GM21737 (cell line): ENCODE measurements around the gene RNASEL.

Experiments used
- ATAC-seq: cut with Tn5 transposase; IDR thresholded peaks from one replicate; pipeline ENCODE4 v1.9.1; 2021; ENCODE audit warnings: mild to moderate bottlenecking, moderate library complexity; ENCODE audit not compliant: unreplicated experiment

RNASEL gene

DNA sequence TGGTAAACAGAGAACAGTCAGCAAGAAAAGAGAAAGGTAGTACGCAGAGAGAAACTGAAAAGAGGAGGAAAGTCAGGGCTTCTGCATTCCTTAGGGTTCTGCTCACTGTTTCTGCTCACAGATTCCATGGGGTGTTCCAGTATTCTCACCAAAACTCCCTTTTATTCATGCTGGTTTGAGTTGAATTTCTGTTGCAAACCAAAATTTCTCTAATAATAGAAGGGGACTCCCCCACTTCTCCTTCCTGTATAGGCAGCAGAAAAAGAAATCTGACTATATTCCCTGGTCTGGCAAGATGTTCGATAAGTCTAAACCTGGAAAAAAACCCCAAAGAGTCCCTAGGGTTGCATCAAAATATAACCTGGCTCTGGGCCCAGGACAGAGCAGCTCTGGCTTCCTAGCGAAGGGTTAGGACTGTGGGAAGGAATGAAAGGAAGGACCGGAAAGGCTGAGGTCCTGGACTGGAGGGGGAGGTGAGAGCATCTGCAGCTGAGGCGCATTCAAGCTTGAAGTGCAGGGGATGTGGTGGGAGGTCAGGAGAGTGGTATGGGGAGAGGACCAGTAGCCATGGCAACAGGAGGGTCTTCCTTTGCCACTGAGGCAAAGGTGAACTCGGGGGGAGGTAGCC is 34.0 kb upstream of the RNASEL start:
- peak; percentile 51 for ATAC-seq

GRCh38 chr1:182621906-182622305 is 32.9 kb upstream of the RNASEL start:
- ATAC-seq: no peak

DNA sequence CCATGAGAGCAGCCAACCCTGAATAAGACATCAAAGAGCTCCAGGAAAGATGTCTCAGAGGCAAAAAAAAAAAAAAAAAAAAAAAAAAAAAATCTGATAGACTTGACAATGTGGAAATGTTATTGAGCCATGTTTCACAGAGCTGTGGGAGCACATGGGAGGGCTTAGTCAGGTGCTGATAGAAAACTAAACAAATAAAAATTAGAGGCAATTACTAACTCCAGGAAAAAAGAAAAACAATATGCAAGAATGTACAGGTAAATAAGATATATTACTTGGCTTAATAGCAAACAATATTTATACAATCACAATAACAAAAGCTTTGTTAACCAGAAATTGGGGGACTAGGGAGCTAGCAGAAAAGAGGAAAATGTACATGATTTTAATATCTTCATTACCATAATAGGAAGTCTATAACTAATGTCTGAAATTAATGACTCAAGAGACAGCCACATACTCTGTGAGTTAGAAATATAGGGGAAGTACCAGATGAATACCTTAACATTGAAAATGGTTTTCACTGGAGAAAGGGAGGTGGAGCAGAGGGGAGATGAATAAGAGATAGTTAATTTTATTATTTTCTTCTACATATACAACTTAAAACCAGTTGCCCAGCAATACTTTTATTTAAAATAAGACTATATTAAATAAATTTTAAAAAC is 32.0 kb upstream of the RNASEL start:
- ATAC-seq: no peak

DNA sequence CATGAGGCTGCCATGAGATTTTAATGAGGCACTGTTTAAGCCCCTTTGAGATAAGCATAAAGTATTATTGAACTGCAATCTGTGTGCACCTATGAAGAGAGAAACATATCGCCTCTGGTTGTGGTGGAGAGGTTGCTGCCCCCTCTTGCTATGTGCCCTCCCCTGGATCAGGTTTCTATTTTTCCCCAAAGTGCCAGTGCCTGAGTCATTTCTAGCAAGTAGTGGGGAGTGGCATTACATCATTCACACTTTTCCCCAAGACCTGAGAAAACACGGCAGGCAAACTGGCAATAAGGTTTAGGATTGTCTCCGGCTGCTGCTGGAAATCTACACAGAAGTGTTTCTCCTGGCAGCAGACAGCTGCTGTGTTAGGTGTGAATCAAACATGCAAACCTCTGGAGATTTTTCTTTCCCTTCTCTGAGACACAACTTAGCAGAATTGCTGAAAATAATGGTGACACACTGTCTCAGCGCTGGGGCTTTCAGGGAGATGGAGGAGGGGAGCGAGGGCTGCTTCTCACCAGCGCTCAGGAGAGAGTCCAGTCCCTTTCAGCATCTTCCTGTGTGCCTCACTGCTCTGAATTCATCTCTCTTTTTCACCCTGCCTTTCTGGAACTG is 28.8 kb upstream of the RNASEL start:
- ATAC-seq: no peak

- no peak for ATAC-seq
Observed at GRCh38 chr1:182617014-182617429, 28.0 kb upstream of the RNASEL start.

DNA sequence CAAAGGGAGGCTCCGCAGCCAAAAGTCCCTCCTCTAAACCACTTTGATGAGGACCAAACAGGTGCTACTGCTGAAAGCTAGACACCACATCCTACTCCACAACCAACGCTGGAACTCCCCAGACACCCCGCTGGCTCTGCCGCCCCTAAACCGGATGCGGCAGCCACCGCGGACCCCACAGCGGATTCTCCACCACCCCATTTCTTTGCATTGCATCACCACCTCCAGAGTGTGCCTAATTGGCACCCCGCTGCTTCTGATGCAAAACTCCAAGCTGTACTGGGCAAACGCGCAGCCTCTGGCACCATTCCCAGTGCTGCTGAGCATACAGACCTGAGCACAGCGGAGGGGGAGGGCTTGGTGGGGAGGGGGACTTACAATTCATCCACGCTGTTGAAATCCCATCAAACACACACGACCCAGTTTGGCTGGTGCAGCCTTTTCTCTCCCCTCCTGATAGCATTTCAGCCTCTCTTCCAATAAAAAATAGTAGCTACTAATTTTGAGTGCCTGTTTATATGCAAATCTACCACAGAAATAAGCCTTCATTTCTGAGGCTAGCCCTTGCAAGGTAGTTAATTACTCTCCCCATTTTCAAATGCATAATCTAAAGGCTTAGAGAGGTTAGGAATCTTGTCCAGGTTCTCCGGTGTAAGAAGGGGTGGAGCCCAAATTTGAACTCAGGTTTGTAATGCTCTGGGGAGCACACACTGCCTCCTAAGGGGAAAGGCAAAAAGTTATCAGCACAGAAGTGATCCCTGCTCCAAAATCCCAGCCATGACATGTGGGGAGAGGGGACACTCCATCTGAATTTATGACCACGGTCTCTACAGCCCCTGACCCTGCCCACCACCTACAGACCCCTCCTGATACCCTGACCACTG is 27.3 kb upstream of the RNASEL start:
- peak; percentile 69 for ATAC-seq

DNA sequence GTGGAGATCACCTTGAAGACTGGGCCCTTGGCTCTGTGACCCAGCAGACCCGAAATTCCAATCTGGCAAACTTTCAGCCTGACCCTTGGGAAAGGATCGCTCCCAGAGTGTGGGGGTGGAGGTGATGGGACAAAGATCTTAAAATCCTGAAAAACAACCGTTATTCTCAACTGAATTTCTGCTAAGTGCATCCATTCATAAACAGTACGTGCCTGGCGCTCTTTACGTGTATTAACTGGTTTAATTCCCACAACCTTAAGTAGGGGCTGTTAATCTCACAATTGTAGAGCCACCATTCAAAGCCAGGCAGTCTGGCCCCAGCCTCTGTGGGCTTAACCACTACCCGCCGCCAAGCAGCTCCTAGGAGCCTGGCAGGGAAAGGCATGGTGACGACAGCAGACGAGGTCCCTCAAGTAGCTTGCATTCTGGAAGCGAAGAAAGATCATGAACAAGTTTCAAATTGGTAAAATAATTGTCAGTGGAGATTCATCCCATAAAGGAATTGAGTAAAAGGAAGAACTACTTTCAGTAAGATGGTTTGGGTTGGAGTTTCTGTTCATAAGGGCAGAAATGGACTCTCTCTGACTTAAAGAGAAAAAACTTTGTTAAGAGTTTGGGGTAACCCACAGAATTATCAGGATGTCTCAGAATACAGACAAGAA is 26.5 kb upstream of the RNASEL start:
- ATAC-seq: peak; percentile 22

DNA sequence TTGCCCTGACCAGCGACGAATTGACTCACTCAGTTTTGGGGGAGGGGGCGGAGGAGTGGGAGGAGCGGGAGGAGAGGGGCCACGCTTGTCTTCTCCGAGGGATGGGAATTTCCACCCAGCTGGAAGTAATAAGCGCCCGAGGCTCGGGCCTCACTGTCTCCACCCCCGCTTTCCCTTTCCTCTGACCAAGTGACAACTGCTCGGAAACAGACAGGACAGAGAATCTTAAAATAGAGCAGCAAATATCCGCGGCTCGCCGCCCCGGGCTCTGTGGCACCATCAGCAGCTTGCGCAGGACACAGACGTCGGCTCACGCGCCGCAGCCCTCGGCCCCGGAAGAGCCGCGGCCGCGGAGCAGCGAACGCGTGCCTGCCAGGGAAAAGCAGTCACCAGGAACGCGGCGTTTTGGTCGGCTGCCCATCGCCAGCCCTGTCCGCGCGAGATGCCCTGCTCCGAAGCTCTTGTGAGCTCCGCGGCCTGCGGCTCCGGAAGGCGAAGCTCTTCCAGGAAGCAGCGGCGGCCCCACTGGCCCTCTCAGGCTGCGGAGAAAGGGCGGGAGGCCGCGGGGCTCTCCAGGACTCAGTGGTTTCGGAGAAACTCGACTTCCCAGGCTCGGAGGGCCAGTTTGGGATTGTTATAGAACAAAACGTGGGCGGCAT is 25.9 kb upstream of the RNASEL start:
- ATAC-seq: peak; percentile 38

GRCh38 chr1:182611787-182612186 is 22.7 kb upstream of the RNASEL start:
- ATAC-seq: no peak

- ATAC-seq: no peak
Observed at GRCh38 chr1:182611326-182611725, 22.3 kb upstream of the RNASEL start.

DNA sequence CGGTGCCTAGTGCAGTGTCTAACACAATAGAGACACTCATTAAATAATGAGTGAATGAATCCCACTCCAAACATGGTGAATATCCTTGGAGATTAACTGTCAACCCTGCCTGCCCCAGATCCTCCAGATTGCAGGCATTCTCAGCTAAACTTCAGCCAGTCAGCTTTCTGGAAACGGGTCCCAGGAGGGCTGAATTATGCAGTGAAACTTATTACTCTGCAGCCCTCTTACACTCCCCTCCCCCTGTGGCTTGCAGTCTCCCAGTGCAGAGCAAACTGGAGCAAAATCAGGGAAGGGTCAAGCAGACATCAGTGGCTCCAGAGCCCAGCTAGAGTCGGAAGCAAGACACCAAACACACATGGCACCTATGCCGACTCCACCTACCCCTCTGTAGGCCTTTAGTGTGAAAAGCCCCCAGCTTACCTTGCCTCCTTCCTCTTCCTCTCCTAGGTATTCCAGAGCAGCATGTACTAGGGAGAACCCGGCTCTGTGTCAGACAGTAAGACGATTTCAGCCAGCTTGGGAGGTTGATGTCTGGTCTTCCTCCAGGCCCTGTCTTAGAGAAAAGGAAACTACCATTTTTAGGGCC is 21.6 kb upstream of the RNASEL start:
- ATAC-seq: no peak

DNA sequence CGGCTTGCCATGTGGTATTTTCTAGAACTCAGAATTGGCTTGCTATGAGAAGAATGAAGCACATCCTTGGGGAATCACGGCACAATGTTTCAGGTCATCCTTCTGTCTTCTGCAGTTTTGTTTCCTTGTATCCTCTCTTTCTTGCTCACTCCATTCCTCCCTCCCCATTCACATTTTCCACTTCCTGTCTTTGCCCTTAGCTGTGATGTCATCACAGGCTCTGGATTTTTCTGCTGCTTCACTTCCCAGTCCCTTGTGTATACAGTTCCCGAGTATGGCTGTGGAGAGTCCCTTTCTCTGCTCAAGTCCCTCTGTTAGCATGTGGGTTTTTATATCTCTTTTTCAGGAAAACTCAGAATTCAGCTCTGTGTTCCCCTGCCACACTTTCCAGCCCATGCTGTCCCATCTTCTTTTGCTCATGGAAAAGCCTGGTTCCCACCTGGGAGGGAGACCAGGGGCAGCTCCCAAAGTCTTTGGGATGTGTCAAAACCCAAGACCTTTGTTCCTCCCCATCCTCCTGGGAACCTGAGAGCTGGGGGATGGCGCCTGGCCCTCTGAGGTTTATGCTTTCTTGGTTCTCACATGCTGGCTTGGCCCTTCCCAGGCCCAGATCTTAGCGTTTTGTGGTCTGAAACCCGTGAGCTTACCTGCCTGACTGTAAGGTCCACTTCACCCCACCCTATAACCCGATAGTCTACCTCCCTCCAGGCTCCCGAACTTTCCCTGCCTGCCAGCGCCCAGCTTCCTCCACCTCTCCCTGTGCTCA is 20.0 kb upstream of the RNASEL start:
- no peak for ATAC-seq

- ATAC-seq: no peak
Observed at GRCh38 chr1:182608236-182608635, 19.2 kb upstream of the RNASEL start.

DNA sequence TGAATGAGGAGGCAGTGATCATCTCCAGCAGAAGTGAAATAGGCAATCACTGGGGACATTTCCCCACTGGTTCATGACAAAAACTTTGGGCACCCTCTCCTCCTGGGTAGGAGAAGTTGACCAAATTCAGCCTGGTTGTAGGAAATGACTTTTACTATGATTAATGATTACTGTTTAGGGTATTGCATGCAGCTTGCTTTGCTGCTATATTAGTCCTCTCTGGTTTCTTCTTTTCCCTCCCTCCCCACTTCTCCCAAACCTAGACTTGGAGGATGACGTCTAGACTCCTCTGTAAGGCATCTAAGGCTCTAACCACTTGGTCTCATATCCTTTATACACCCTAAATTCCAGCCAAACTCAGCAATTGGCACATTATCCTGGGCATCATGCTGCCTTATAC is 18.5 kb upstream of the RNASEL start:
- ATAC-seq: no peak

DNA sequence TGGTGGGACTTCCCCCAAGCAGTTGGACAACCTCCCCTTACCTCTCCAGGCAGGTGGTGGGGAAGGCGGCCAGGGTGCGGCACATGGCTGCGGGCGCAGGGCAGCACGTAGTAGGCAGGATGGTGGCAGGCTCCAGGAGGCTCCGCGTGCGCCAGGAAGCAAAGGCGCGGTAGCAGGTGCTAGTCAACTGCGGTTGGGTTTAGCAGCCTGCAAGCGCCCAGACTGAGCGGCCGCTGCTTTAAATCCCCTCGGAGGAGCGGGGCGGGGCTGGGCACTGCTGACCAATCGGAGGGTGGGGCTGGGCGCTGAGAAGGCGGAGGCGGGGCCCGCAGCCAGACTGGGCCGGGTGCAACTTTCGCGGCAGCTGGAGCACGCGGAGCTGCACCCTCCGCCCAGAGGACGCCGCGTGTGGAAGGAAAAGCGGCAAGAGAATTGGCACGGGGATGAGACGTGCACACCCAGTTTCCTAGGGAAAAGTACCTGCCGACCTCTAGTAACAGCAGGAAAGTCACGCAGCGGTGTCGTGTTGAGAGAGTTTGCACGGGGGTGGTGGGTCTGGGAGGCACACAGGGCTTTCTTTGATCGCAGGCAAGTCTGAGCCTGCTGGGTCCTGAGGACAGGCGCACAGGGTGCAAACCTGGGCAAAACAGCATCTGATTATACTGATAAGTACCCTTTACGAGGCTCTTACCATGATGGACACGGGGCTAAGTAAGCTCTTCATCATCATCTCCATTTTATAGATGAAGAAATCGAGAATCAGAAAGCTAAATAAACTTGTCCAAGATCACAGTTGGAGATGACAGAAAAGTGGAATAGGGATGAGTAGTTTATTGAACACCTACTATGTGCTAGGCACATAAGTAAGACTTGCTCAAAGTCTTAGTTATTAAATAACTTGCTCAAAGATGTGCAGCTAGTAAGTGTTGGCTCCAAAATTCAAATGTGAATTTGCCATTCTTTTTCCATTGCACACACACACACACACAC is 15.4 kb upstream of the RNASEL start, which contains the start of gene RGS16:
Gene RGS16 (minus strand): TSS at position 215 of the 990 bp plus-strand sequence. CDS start 130 bp downstream, at position 85.
- ATAC-seq: peak; percentile 90

DNA sequence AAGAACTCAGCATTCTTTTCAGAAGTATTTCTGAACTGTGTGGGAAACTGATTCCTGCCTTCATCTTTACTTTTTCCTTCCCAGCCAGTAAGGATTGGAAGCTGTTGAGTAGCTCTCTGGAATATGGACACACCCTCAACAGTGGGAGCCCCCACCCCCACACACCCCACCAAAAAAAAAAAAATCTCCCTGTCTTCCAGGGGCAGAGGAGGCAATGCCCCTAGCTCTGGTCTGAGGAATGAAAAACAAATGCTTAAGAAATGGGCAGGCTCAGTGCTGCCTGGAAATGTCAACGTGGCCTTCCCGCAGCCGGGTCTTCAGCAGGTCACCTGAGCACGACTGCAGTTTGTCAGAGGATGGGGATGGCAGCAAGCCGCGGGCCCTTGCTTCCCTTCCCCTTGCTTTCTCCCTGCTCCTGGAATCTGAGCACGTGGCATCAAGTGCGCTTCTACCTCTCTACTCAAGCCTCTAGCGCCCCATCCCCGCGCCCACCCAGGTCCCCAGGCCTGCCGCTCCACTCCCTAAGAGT is 14.7 kb upstream of the RNASEL start:
- ATAC-seq: peak; percentile 6

GRCh38 chr1:182602935-182603645 is 14.0 kb upstream of the RNASEL start:
- no peak for ATAC-seq
